NB4 (cell line): Measurements from ENCODE around the gene DNAH11.

Source experiments
- MYC ChIP-seq: IDR thresholded peaks from 2 replicates; pipeline ENCODE4 v1.6.1; 2011; ENCODE audit warnings: low read depth, low read length
- POLR2A ChIP-seq: IDR thresholded peaks from 2 replicates; pipeline ENCODE4 v1.6.1; 2011; ENCODE audit warnings: mild to moderate bottlenecking; ENCODE audit not compliant: insufficient read length; ENCODE audit errors: extremely low read depth
- TF ChIP-seq, protein P1 (sequence below): IDR thresholded peaks from one replicate; pipeline ENCODE4 v1.5.1; 2012; ENCODE audit warnings: low read depth, low read length
- TF ChIP-seq, protein P2 (sequence below): IDR thresholded peaks from 2 replicates; pipeline ENCODE4 v1.6.1; 2011; ENCODE audit warnings: low read depth, low read length

DNA sequence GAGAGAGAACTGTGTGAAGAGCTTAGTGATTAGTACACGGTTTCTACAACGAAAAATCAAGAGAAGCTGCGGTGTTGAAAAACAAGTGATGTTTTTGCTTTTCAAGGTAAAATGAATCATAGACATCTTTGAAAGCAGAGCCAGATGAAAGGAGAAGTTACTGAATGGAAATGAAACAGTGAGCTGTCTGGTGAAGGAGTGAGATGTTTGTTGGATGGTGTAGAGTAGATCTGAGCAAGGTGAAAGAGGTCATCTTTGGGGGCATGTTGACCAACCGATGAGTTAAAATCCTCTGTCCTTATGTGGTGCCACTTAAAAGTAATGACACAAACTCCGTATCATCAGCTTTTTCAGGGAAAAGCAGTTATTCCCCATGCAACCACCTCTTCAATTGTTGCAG is 225.4 kb downstream of the DNAH11 start:
- TF ChIP-seq, protein P1, sequence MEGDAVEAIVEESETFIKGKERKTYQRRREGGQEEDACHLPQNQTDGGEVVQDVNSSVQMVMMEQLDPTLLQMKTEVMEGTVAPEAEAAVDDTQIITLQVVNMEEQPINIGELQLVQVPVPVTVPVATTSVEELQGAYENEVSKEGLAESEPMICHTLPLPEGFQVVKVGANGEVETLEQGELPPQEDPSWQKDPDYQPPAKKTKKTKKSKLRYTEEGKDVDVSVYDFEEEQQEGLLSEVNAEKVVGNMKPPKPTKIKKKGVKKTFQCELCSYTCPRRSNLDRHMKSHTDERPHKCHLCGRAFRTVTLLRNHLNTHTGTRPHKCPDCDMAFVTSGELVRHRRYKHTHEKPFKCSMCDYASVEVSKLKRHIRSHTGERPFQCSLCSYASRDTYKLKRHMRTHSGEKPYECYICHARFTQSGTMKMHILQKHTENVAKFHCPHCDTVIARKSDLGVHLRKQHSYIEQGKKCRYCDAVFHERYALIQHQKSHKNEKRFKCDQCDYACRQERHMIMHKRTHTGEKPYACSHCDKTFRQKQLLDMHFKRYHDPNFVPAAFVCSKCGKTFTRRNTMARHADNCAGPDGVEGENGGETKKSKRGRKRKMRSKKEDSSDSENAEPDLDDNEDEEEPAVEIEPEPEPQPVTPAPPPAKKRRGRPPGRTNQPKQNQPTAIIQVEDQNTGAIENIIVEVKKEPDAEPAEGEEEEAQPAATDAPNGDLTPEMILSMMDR: no peak
- no peak for TF ChIP-seq POLR2A
- TF ChIP-seq, protein P2, sequence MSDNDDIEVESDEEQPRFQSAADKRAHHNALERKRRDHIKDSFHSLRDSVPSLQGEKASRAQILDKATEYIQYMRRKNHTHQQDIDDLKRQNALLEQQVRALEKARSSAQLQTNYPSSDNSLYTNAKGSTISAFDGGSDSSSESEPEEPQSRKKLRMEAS: no peak
- TF ChIP-seq MYC: no peak
